HPDE6-E6E7 (cell line): Measurements from ENCODE around the gene SAA2.

Experiments
- DNase-seq: peaks from one replicate; pipeline ENCODE4 v3.0.0; 2011; ENCODE audit warnings: missing footprints; ENCODE audit errors: extremely low spot score

SAA2 gene

DNA sequence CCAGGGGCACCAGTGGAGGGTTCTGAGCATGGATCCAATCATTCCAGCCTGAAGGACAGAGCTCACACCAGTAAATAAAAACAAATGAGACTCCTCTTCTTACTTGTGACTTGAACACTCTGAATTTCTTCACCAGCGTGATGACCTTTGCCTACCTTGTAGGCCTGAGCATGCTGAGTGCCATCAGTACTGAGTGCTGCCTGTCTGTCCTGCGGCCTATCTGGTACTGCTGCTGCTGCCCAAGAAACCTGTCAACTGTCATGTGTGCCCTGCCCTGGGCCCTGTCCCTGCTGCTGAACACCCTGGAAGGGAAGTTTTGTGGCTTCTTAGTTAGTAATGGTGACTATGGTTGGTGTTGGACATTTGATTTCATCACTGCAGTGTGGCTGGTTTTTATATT lies 51.9 kb downstream of the SAA2 start:
- no peak for DNase-seq
